Measurements from ENCODE around the gene OR2A5.

The OR2A5 gene

GRCh38 chr7:144035385-144035784, 13.4 kb upstream of the OR2A5 start:
- H3K36me3 ChIP-seq (ENCODE audit: low read length) = no peaks in the 10 kb centered on the region
- no peaks in the 10 kb centered on the region for H3K79me2 ChIP-seq (ENCODE audit: insufficient read depth, low read length)
- no peaks in the 10 kb centered on the region; the same call in 1 of the 2 replicates for H3K9me2 ChIP-seq (replicated peaks; ENCODE audit: insufficient read depth, low read length)
- no peak overlapping the region for H3K4me3 ChIP-seq (ENCODE audit: insufficient read depth, low read length, poor library complexity, severe bottlenecking)
- no peaks in the 10 kb centered on the region for H3K27me3 ChIP-seq (ENCODE audit: low read length)
- no peaks in the 10 kb centered on the region for H4K20me1 ChIP-seq (ENCODE audit: low read depth, low read length)
- no peak overlapping the region for H3K4me2 ChIP-seq (ENCODE audit: low read depth, low read length, poor library complexity, severe bottlenecking)
- no peak overlapping the region for H2AFZ ChIP-seq (ENCODE audit: low read depth, low read length, severe bottlenecking)
- TF ChIP-seq, protein P1, sequence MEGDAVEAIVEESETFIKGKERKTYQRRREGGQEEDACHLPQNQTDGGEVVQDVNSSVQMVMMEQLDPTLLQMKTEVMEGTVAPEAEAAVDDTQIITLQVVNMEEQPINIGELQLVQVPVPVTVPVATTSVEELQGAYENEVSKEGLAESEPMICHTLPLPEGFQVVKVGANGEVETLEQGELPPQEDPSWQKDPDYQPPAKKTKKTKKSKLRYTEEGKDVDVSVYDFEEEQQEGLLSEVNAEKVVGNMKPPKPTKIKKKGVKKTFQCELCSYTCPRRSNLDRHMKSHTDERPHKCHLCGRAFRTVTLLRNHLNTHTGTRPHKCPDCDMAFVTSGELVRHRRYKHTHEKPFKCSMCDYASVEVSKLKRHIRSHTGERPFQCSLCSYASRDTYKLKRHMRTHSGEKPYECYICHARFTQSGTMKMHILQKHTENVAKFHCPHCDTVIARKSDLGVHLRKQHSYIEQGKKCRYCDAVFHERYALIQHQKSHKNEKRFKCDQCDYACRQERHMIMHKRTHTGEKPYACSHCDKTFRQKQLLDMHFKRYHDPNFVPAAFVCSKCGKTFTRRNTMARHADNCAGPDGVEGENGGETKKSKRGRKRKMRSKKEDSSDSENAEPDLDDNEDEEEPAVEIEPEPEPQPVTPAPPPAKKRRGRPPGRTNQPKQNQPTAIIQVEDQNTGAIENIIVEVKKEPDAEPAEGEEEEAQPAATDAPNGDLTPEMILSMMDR (IDR thresholded peaks at IDR 0.05; ENCODE audit: insufficient read depth, low read length, poor library complexity, severe bottlenecking) = no peak
- TF ChIP-seq EZH2phosphoT487 (conservative IDR thresholded peaks at IDR 0.05; ENCODE audit: low read length) = no peak
- no peak overlapping the region for H3K9ac ChIP-seq (ENCODE audit: low read length)
- no peak overlapping the region for H3K27ac ChIP-seq (ENCODE audit: low read depth, low read length)
- no peaks in the 10 kb centered on the region for H3K9me3 ChIP-seq (ENCODE audit: insufficient read depth, low read length)
- no peaks in the 10 kb centered on the region for H3F3A ChIP-seq (ENCODE audit: insufficient read depth)

DNA sequence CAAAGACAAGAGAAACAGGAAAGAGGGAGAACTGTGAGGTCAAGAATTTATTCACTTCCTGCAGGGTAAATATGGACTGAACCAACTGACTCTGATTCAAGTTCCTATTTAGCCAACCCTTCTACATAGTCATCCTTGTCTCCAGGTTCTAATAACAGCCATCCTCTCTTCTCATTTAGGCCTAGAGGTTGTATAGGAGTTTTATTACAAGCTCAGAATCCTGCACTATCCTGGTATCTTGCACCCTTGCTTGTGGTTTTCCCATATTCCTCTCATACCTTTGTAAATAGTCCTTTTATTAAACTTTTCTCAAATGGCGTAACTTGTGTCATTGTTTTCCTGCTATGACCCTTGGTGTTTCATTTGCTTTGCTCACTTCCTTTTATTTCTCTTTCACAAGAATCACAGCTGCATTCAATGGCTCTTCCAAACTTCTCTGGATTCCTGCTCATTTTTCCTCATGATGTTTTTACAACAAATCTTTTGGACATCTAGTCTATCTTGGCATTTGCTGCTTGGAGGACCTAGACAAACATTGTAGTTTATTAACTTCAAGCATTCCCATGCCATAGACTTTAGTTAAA, 12.4 kb upstream of the OR2A5 start:
- Histone ChIP-seq H3F3A (ENCODE audit: insufficient read depth) (no peaks in the 10 kb centered on the region), H3K9ac (ENCODE audit: low read length) (no peak overlapping the region), H3K27ac (ENCODE audit: low read depth, low read length) (no peak overlapping the region), H2AFZ (ENCODE audit: low read depth, low read length, severe bottlenecking) (no peak overlapping the region), H3K4me2 (ENCODE audit: low read depth, low read length, poor library complexity, severe bottlenecking) (no peak overlapping the region), H4K20me1 (ENCODE audit: low read depth, low read length) (no peaks in the 10 kb centered on the region), H3K36me3 (ENCODE audit: low read length) (no peaks in the 10 kb centered on the region), H3K4me3 (ENCODE audit: insufficient read depth, low read length, poor library complexity, severe bottlenecking) (no peak overlapping the region), H3K9me3 (ENCODE audit: insufficient read depth, low read length) (no peaks in the 10 kb centered on the region), H3K27me3 (ENCODE audit: low read length) (no peaks in the 10 kb centered on the region), H3K9me2 (replicated peaks; ENCODE audit: insufficient read depth, low read length) (no peaks in the 10 kb centered on the region; the same call in 1 of the 2 replicates), H3K79me2 (ENCODE audit: insufficient read depth, low read length) (no peaks in the 10 kb centered on the region)
- TF ChIP-seq EZH2phosphoT487 (conservative IDR thresholded peaks at IDR 0.05; ENCODE audit: low read length) = no peak
- TF ChIP-seq, protein P1 (IDR thresholded peaks at IDR 0.05; ENCODE audit: insufficient read depth, low read length, poor library complexity, severe bottlenecking) = no peak

DNA sequence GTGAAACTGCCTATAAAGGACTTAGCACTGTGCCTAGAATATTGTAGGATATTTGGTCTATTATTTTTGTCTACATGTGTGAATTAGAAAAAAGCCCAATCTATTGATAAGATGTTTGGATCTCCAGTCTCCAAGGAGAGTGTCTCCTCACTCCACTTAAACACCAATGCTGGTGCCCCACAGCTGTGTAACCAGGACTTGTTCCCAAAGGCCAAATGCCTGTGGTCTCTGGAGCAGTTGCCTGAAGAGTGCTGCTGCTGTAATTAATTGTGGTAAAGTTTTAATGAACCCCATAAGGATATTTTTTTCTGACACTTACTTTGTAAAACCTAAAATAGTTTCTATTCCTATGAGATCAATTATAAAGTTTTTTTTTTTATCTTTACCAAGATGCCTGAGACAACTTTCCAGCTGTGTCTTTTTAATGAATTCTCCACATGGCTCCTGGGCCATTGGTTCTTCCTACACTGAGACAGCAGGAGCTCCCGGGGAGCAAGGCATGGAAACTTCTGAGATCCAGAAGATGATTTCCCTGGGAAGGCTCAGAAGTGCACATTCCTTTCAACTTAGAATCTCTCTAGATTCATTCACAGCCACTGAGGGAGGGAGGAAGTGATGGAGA, 11.2 kb upstream of the OR2A5 start:
- Histone ChIP-seq H3K9me3 (ENCODE audit: insufficient read depth, low read length) (no peaks in the 10 kb centered on the region), H4K20me1 (ENCODE audit: low read depth, low read length) (no peaks in the 10 kb centered on the region), H3F3A (ENCODE audit: insufficient read depth) (no peaks in the 10 kb centered on the region), H3K9me2 (replicated peaks; ENCODE audit: insufficient read depth, low read length) (no peaks in the 10 kb centered on the region; the same call in 1 of the 2 replicates), H3K9ac (ENCODE audit: low read length) (no peak overlapping the region), H2AFZ (ENCODE audit: low read depth, low read length, severe bottlenecking) (no peak overlapping the region), H3K4me2 (ENCODE audit: low read depth, low read length, poor library complexity, severe bottlenecking) (no peak overlapping the region), H3K27ac (ENCODE audit: low read depth, low read length) (no peak overlapping the region), H3K36me3 (ENCODE audit: low read length) (no peaks in the 10 kb centered on the region), H3K79me2 (ENCODE audit: insufficient read depth, low read length) (no peaks in the 10 kb centered on the region), H3K27me3 (ENCODE audit: low read length) (no peaks in the 10 kb centered on the region), H3K4me3 (ENCODE audit: insufficient read depth, low read length, poor library complexity, severe bottlenecking) (no peak overlapping the region)
- TF ChIP-seq EZH2phosphoT487 (conservative IDR thresholded peaks at IDR 0.05; ENCODE audit: low read length) = no peak
- TF ChIP-seq, protein P1 (IDR thresholded peaks at IDR 0.05; ENCODE audit: insufficient read depth, low read length, poor library complexity, severe bottlenecking) = no peak
